ENCODE measurements around the gene VPS39. TPM values are rescaled to one million over a fixed set of nuclear protein-coding genes. Genes with fewer than 3 reads are reported as not detected.
A peak's percentile ranks its signal among the peaks of the same experiment; 100 is the strongest.

Gene VPS39
- total and polyA plus RNA-seq, 2 donors (not counting 1 experiment from before 2014, with no cell fraction given): 53.7 to 55.5 TPM

DNA sequence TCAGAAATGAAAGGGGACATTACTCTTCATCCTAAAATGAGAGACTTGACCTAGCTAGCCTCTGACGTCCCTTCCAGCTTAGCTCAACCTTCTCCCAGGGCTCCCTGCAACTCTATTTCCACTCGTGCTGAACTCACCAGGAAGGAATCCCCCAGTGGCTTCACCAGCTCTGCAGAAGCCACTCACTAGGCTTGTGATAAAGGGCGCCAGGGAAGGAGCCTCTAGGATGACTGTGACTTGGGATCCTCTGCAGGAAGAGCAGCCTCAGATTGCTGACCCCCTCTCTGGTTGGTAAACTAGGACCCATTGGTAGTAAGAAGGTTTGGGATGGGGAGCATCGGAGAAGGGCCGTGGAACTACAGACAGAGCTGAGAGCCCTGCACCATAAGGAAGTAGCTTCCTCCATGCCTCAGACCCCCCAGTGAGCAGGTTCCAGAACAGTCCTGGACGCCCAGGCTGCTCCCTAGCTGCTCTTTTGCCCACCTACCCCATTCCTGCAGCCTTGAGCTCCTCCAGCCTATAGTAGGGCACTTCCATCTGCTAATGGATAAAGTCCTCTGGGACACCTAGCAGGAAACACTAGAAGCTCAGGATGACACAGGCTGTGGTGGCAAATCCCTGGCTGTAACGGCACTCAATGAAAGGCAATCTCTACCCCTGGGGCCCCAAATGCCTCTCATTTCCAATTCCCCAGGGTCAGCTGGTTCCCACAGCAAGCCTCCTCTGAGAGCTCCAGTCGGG lies 77.7 kb downstream of the VPS39 start:
- no peak overlapping the region for H3K9ac ChIP-seq (ENCODE audit: insufficient read depth, low read length)
- peaks cover 15% of the 10 kb centered on the region for H3K27me3 ChIP-seq (ENCODE audit: control insufficient read depth, insufficient read depth, low read length)
- peak; percentile 18 for TF ChIP-seq EZH2 (IDR thresholded peaks at IDR 0.05; ENCODE audit: low read length, missing control alignments)
- TF ChIP-seq, protein P1, sequence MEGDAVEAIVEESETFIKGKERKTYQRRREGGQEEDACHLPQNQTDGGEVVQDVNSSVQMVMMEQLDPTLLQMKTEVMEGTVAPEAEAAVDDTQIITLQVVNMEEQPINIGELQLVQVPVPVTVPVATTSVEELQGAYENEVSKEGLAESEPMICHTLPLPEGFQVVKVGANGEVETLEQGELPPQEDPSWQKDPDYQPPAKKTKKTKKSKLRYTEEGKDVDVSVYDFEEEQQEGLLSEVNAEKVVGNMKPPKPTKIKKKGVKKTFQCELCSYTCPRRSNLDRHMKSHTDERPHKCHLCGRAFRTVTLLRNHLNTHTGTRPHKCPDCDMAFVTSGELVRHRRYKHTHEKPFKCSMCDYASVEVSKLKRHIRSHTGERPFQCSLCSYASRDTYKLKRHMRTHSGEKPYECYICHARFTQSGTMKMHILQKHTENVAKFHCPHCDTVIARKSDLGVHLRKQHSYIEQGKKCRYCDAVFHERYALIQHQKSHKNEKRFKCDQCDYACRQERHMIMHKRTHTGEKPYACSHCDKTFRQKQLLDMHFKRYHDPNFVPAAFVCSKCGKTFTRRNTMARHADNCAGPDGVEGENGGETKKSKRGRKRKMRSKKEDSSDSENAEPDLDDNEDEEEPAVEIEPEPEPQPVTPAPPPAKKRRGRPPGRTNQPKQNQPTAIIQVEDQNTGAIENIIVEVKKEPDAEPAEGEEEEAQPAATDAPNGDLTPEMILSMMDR (conservative IDR thresholded peaks at IDR 0.05 in 1 of 2, IDR thresholded peaks at IDR 0.05 in 1 of 2; ENCODE audit: low read depth in 1 of 2, low read length in 2 of 2): no peak

DNA sequence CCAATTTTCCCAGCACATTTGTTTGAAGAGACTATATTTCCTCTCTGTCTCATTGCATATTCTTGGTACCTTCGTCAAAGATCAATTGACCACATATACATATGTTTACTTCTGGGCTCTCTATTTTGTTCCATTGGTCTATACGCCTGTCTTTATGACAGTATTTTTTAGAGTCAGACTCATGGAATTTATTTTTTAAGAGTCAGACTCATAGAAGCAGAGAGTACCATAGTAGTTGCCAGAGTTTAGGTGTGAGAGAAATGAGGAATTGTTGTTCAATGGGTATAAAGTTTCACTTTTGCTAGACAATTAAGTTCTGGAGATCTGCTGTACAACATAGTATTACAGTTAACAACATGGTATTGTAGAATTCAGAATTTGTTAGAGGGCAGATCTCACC lies 78.7 kb downstream of the VPS39 start:
- H3K36me3 ChIP-seq (ENCODE audit: control insufficient read depth, insufficient read depth, low read length): no peaks in the 10 kb centered on the region
- peaks cover 15% of the 10 kb centered on the region for H3K27me3 ChIP-seq (ENCODE audit: control insufficient read depth, insufficient read depth, low read length)

More for the DNA sequence above, 77.7 kb downstream of the VPS39 start:
- Histone ChIP-seq H3K36me3 (ENCODE audit: control insufficient read depth, insufficient read depth, low read length) (no peaks in the 10 kb centered on the region), H3K27ac (ENCODE audit: insufficient read depth, low read length) (no peak overlapping the region), H2AFZ (ENCODE audit: low read length) (no peak overlapping the region), H3K4me2 (ENCODE audit: extremely low read depth, insufficient read depth, low read length) (no peak overlapping the region), H3K4me1 (ENCODE audit: control insufficient read depth, extremely low read depth, insufficient read depth, low read length) (no peaks in the 10 kb centered on the region), H3K4me3 (replicated peaks in 1 of 4; ENCODE audit: control extremely low read depth in 1 of 4, insufficient read depth in 1 of 4, low read depth in 3 of 4, low read length in 4 of 4) (no peak overlapping the region), H3K79me2 (ENCODE audit: control insufficient read depth, insufficient read depth, low read length) (no peaks in the 10 kb centered on the region), H3K9me3 (ENCODE audit: control insufficient read depth, insufficient read depth, low read depth, low read length) (no peaks in the 10 kb centered on the region), H4K20me1 (ENCODE audit: control insufficient read depth, extremely low read depth, insufficient read depth, low read length) (no peaks in the 10 kb centered on the region)
- no peak for DNase-seq (ENCODE audit: low read depth in 2 of 2)

DNA sequence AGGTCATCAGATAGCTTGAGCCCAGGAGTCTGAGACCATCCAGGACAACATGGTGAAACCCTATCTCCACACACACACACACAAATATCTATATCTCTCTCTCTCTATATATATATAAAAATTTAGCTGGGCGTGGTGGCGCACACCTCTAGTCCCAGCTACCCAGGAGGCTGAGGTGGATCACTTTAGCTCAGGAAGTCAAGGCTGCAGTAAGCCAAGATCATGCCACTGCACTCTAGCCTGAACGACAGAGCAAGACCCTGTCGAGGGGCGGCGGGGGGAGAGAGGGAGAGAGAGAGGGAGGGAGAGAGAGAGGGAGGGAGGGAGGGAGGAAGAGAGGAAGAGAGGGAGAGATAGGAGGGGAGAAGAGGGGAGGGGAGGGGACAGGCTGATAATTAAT lies 79.6 kb downstream of the VPS39 start:
- no peaks in the 10 kb centered on the region for H3K9me3 ChIP-seq (ENCODE audit: control insufficient read depth, insufficient read depth, low read depth, low read length)
- no peak overlapping the region for H3K9ac ChIP-seq (ENCODE audit: insufficient read depth, low read length)
- no peaks in the 10 kb centered on the region for H3K4me1 ChIP-seq (ENCODE audit: control insufficient read depth, extremely low read depth, insufficient read depth, low read length)
- H3K4me2 ChIP-seq (ENCODE audit: extremely low read depth, insufficient read depth, low read length): no peak overlapping the region
- no peak overlapping the region for H3K27ac ChIP-seq (ENCODE audit: insufficient read depth, low read length)
- H2AFZ ChIP-seq (ENCODE audit: low read length): no peak overlapping the region
- no peak overlapping the region for H3K4me3 ChIP-seq (replicated peaks in 1 of 4; ENCODE audit: control extremely low read depth in 1 of 4, insufficient read depth in 1 of 4, low read depth in 3 of 4, low read length in 4 of 4)
- no peaks in the 10 kb centered on the region for H3K36me3 ChIP-seq (ENCODE audit: control insufficient read depth, insufficient read depth, low read length)
- TF ChIP-seq, protein P1 (conservative IDR thresholded peaks at IDR 0.05 in 1 of 2, IDR thresholded peaks at IDR 0.05 in 1 of 2; ENCODE audit: low read depth in 1 of 2, low read length in 2 of 2): no peak
- TF ChIP-seq EZH2 (IDR thresholded peaks at IDR 0.05; ENCODE audit: low read length, missing control alignments): no peak
- H3K27me3 ChIP-seq (ENCODE audit: control insufficient read depth, insufficient read depth, low read length): peaks cover 15% of the 10 kb centered on the region
- H3K79me2 ChIP-seq (ENCODE audit: control insufficient read depth, insufficient read depth, low read length): no peaks in the 10 kb centered on the region
- DNase-seq (ENCODE audit: low read depth in 2 of 2): no peak
- no peaks in the 10 kb centered on the region for H4K20me1 ChIP-seq (ENCODE audit: control insufficient read depth, extremely low read depth, insufficient read depth, low read length)

More for the DNA sequence above, 78.7 kb downstream of the VPS39 start:
- no peak overlapping the region for H3K9ac ChIP-seq (ENCODE audit: insufficient read depth, low read length)
- no peak overlapping the region for H3K4me2 ChIP-seq (ENCODE audit: extremely low read depth, insufficient read depth, low read length)
- no peaks in the 10 kb centered on the region for H3K79me2 ChIP-seq (ENCODE audit: control insufficient read depth, insufficient read depth, low read length)
- H3K9me3 ChIP-seq (ENCODE audit: control insufficient read depth, insufficient read depth, low read depth, low read length): no peaks in the 10 kb centered on the region
- H3K27ac ChIP-seq (ENCODE audit: insufficient read depth, low read length): no peak overlapping the region
- no peaks in the 10 kb centered on the region for H4K20me1 ChIP-seq (ENCODE audit: control insufficient read depth, extremely low read depth, insufficient read depth, low read length)
- H2AFZ ChIP-seq (ENCODE audit: low read length): no peak overlapping the region
- H3K4me1 ChIP-seq (ENCODE audit: control insufficient read depth, extremely low read depth, insufficient read depth, low read length): no peaks in the 10 kb centered on the region
- TF ChIP-seq EZH2 (IDR thresholded peaks at IDR 0.05; ENCODE audit: low read length, missing control alignments): no peak
- TF ChIP-seq, protein P1 (conservative IDR thresholded peaks at IDR 0.05 in 1 of 2, IDR thresholded peaks at IDR 0.05 in 1 of 2; ENCODE audit: low read depth in 1 of 2, low read length in 2 of 2): no peak
- H3K4me3 ChIP-seq (replicated peaks in 1 of 4; ENCODE audit: control extremely low read depth in 1 of 4, insufficient read depth in 1 of 4, low read depth in 3 of 4, low read length in 4 of 4): no peak overlapping the region
- DNase-seq (ENCODE audit: low read depth in 2 of 2): no peak

Measured in fibroblast of lung (primary cell).